Activated naive CD4-positive, alpha-beta T cell treated with anti-CD3 and anti-CD28 coated beads, Interleukin-2, amount 50 U/mL, for 16 hours (primary cell): ENCODE data around the gene ABHD11.
A peak's percentile ranks its signal among the peaks of the same experiment; 100 is the strongest.
"Not testable (repeated sequence)": the region's sequence is repeated elsewhere in the genome, so short reads cannot be mapped to it uniquely, and the experiment has no call there.

Experiments used
- DNase-seq: peaks from one replicate; pipeline ENCODE4 v3.0.0-alpha.2; 2020

The ABHD11 gene

DNA sequence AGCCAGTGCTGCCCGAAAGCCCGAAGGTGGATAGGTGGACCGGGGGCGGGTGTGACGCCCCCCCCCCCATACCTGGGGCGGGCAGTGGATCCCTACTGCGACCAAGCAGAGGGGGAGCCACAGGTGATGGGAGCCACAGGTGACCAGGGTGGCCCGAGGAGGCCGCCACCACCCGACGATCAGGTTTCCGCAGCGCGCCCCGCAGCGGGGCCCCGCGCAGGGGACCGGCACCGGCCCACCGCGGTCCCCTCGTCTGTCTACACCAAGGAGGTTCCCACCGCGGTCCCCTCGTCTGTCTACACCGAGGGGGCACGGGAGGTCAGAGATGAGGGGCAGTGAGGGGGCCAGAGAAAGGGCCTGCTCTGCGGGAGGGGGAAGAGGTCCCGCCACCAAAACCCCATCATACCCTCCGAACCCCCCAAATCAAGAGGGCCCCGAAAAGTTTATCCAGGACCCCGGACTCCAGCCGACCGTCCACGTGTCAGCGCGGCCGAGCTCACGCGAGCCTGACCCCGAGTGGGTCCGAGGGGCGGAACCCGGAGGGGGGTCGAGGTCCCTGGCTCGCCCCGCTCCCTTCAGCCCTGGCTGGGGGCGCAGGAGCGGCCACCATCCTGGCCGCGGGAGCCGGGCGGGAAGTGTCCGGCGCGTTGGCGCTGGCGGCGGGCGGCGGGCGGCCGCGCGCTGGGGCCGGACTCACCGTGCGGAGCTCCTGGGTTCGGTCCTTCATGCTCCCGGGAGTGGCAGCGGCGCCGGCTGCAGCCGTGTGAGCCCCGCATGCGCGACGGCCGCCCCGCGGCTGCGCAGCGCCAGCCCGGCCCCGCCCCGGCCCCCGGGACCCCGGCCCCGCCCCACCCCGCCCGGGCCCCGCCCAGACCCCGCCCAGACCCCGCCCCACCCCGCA is 19.4 kb downstream of the ABHD11 start, which contains the start of gene STX1A:
Gene STX1A, minus strand, starts transcription at position 765 of the 901 bp plus-strand sequence. Its CDS starts 38 bp downstream, at position 727.
- DNase-seq: peak; percentile 74

- no peak for DNase-seq
Observed at GRCh38 chr7:73718438-73718881, 20.1 kb downstream of the ABHD11 start.

- peak; percentile 70 for DNase-seq
Observed at GRCh38 chr7:73717991-73718405, 20.6 kb downstream of the ABHD11 start.

DNA sequence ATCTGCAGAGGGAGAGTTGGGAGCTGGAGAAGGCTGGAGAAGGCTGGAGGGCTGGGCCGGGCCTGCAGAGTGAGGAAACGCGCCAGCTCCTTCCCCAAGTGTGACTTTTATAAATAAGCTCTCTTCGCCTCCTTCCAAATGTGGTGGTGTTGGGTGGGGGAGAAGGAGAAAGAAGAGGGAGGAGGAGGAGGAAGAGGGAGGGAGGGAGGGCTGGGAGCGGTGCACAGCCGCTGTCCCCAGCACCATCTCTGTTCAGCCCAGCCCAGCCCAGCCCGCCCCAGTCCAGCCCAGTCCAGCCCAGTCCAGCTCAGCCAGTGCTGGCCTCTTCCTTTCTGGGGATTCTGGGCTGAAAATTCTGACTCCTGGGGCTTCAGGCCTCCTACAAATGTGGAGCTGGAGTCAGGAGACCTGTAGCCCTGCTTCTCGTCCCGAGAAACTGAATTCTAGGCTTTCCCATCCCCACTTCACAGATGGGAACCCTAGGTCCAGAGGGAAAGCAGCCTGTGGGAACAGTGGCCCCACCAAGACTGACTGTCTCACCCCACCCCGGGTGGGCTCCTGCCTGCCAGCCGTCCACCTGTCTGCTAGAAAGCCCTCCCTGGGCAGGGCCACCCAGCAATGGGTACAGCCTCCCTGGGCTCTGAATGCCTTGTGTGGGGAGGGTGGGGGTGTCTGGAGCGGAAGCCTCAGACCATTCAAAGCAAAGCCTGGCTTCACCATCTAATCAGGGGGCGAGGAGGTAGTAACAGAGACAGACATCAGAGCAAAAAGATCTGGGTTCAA is 21.4 kb downstream of the ABHD11 start:
- DNase-seq: no peak

DNA sequence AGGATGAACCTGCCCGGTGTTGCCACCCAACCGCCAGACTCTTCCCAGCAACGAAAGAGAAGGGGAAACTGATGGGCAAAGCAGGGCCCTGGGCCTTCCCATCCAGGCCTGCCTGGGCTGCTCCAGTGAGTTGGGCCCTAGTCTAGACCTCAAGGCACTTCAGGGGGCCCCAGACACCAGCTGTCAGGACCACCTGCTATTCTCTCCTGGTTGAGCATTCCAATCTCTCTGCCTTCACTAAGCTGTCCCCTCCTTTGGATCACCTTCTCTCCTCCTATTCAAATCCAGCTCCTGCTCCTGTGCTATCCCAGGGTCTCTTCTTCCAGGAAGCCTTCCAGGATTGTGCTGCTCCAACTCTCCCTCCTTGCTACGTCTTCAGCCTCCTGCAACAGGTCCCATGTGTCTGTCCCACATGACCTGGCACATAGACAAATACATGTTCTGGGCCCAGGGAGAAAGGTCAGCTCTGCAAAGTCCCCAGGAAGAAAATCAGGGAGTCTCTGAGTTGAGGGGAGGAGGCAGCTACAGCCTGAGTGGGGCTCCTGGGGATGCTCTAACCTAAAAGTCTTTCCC is 22.2 kb downstream of the ABHD11 start:
- no peak for DNase-seq

- peak; percentile 58 for DNase-seq
Observed at GRCh38 chr7:73715648-73716317, 22.8 kb downstream of the ABHD11 start.

DNA sequence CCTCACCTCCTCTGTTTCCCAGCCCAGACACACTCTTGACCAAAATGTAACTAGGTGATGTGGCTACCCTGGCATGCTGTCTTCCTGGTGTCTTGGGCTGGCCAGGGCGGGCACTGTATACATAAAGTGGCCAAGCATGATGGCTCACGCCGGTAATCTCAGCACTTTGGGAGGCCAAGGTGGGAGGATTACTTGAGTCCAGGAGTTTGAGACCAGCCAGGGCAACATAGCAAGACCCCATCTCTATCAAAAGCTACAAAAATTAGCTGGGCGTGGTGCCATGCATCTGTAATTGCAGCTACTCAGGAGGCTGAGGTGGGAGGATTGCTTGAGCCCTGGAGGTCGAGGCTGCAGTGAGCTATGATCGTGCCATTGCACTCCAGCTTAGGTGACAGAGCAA is 25.3 kb downstream of the ABHD11 start:
- not testable (repeated sequence) for DNase-seq

DNA sequence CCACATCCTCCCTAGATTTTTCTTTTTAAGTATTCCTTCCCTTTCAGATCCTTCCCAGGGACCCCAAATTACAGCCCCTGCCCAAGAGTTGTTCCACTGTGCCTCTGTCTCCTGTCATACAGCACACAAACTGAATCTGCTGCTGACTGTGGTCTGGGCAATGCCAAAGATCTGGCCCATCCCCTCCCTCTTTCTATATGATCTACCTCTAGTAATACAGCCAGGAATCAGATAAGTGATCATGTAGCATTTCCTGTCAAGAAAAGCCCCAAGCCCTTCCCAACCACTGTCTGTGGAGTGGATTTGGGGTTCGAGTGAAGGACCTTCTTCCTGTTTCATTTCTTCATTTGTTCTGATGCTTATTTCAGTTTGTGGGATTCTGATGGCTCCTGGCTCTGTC is 25.8 kb downstream of the ABHD11 start:
- DNase-seq: no peak

GRCh38 chr7:73708961-73709549 is 29.5 kb downstream of the ABHD11 start:
- no peak for DNase-seq

DNA sequence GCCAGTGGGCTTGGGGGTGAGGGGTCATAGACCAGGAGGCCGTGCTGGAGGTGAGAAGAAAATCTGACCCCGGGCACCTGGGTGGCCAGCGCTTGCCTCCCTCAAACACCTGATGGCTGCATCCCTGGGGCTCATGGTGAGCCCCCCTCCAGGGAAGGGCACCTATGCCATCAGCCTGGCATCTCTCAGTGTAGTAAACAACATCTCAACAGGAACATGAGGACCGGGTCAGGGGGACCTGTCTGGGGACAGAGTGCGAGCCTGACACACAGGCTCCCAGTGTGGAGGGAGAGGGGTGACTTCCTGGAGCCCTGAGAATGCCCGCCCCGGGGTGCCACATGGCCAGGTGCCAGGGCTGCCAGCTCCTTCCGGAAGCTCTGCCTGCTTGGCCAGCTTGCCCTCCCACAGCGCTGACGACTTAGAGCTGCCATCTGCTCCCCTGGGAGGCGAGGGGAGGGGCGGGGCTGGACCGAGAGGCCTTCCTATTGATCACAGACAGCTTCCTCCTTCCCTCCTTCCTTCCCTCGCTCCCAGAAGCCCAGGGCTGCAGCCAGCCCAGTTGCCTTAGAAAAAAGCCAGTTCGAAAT is 31.5 kb downstream of the ABHD11 start:
- DNase-seq: no peak

DNA sequence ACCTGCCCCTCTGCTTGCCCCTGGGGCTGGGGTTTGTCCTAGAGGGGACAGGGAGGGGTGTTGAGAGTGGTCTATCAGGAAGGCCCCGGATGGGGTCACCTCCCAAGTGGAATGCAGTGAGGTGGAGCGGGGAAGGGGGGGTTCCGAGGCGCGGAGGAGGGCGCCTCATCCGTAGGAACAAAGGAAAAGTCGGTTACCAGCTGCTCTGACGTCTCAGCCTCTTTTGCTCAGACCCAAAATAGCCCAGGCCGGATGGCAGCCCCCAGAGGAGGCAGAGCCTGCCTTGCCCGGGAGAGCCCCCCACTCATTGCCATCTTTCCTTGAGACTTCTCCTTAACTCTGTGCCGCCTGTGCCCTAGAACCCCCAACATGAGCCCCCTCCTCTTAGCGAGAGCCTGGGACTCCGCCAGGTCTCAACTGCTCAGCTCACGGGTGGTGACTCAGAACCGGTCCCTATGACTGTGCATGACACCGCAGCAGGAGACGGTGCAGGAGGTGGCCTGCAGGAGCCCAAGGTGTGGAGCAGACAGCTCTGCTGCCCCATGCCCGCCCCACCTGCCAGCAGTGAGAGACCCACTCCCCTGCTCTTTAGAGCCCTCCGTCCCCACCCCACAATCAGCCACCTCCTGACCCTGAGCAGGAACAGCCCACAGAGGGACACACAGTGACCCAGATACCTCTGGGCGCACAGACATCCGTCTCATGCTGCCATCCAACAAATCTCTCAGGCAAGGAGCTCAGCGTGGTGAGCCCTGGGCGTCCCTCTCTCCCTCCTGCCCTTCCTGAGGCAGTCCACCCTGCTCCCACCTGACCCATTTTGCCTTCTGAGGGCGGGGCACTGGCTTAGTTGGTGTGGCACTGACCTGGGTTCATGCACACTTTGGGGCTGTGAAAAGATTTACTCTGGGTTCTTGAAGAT is 32.2 kb downstream of the ABHD11 start:
- peak; percentile 54 for DNase-seq

DNA sequence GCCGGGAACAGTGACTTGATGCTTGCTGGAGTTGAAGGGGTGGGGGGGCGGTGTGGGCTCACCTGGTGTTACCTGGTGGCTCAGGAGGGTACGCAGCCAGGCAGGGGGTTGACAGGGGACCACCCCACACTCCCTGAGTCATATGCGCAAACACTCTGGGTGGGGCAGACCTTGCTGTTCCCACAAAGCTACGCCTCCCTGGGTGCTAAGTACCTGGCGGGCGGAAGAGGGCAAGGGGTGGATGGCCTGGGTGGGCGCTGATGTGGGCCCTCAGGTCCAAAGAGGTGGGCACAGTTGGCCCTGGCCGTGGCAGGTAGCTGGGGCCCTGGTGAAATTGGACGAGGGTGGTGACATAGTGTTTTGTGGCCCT is 33.1 kb downstream of the ABHD11 start:
- no peak for DNase-seq

DNA sequence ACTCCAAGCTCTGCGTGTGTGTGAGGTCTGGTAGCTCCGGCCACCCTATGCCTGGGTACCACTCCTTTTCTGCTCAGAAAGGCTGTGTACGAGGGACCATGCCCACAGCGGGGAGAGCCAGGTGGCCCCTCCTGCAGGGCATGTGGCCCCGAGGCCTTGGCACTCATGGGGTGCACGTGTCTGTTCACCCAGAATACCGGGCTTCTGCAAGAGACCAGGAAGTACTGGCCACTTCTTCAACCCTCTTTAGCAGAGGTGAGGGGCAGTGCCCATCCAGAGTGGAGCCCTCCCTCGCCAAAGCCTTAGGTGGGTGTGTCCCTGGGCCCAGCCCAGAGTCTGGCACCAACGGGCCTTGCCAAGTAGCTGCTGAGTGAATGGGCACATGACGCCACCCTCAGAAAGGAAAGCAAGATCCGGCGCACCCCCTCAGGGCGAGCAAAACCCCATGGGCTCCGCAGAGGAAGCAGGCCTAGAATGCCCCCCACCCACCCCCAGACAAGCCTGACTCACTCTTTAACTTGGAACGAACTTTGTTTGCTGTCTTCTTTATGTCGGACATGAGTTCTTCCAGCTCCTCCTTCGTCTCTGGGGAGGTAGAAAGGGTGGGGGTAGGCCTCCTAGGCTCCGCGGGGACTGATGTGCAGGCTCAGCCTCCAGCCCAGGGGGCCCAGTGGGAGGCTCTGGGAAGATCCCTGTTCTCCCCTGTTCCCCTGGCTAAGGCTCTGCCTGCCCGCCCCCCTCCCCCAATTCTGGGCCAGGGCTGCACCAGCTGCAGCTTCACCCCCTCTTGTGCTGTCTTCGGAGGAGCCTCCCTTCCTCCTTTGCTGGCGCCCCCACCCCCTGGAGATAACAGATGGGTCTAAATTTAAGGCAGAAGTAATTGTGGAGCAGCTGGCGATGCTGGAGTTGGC is 33.7 kb downstream of the ABHD11 start:
- DNase-seq: no peak

DNA sequence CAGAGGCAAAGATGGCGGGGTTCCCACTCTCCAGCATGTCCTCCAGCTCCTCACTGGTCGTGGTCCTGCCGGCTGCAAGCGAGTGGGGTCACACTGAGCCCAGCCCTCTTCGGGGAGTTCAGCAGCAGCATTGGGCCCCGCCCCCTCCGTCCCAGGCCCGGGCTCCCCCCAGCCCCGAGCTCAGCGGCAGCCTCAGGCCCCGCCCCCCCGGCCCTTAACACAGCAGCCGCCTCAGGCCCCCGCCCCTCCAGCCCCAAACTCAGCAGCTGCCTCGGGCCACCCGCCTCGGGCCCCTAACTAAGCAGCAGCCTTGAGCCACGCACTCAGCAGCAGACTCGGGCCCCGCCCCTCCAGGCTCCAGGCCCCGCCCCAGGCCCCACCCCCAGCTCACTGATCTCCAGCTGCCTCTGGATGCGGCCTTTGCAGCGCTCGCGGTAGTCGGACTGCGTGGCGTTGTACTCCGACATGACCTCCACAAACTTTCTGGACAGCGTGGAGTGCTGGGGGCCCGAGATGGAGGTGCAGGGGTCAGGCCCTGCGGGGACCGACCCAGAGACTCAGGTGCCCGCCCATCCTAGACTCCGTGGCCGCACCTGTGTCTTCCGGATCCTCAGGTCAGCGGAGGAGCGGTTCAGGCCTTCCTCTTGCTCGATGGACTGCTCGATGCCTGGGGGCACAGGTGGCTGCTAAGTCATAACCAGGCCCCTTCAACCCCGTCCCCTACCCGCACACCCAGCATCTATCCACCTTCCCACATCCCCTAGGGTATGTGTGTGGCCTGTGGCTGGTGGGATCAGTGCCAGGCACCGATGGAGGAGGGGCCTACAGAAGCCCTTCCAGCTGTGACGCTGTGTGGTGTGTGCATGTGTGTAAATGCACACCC is 34.6 kb downstream of the ABHD11 start:
- DNase-seq: peak; percentile 48

- DNase-seq: no peak
Observed at GRCh38 chr7:73703225-73703624, 35.4 kb downstream of the ABHD11 start.

DNA sequence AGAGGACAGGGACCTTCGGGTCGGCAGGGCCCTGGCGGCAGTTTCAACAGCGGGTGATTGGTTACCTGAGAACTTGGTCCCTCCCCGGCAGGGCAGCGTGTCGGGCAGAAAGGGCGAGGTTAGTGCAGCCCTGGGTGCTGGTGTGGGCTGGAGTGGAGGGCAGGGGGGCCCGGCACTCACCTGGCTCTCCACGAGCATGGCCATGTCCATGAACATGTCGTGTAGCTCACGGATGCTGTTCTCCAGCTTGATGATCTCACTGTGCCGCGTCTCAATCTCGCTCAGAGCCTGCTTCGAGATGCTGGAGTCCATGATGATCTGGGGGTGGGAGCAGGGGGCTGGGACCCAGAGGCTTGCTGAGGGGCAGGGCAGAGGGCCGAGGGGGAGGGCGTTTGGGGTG is 35.9 kb downstream of the ABHD11 start:
- DNase-seq: no peak

DNA sequence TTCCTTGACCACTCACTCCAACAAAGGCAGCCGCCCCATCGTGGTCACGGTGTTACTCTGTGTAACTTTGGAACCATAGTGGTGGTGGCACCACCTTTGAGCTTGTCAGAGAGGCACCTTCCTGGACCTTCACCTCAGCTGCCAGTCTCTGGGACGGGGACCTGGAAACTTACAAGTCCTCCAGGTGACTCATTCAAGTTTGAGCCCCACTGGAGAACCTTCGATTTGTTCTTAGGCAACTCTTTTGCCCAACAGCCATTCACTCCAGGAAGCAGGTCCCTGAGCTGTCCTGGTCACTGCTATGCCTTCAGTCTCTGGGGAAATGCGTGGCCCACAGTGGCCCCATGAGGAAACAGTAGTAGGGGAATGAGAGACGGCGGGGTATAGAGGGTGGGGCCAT is 36.4 kb downstream of the ABHD11 start:
- no peak for DNase-seq

DNA sequence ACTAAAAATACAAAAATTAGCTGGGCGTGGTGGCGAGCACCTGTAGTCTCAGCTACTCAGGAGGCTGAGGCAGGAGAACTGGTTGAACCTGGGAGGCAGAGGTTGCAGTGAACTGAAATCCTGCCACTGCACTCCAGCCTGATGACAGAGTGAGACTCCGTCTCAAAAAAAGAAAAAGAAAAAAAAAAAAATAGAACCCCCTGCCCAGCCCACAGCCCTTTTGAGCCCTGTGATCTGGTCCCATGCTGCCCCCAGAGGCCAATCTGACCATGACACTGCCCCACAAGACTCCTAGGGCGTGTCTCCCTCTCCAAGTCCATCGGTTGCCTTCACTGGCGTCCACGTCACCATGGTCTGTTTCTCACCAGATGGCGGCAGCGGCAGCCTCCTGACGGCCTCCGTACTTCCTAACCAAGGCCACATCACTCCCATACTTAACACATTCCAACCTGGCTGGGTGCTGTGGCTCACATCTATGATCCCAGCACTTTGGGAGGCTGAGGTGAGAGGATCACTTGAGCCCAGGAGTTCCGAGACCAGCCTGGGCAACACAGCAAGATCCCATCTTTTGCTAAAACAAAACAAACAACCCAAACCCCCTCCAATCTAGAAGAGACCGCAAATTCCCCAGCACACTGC is 37.1 kb downstream of the ABHD11 start:
- peak; percentile 44 for DNase-seq
